ENCODE data around the gene RNF208.
"Not testable (repeated sequence)": the region's sequence is repeated elsewhere in the genome, so short reads cannot be mapped to it uniquely, and the experiment has no call there.

The RNF208 gene

DNA sequence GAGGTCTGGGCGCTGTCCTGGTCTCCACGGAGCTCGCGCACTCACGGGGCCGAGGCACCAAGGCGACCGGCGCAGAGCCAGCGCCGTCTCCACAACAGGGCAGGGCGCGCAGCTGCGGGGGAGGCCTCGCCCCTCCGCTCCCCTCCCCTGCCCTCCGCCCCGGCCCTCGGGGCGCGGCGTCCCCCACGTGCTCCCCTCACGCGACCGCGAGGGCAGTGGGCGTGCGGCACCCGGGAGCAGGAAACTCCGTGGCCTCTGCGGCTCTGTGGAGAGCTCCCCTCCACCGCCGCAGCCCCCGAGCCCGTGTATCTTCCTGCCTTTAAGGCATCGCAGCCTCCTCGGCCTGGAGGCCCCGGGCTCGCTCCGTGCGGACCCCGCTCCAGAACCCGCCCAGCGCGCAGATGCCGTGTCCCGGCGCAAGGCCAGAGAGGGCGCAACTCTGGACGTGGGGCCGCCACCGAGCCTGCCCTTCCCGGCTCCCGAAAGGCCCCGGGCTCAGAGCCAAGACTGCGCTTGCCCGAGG, 18.3 kb upstream of the RNF208 start:
- ChIA-PET POLR2A (interaction anchor here (0.5 to 6.8 kb wide), 43 partner anchors 9 to 293 kb away, joined by 3 to 124 read pairs (median 5); partner anchors contain the start of genes ANAPC2, CYSRT1, EXD3 and MAN1B1), CTCF (interaction anchor here (0.8 to 8.0 kb wide), 11 partner anchors 10 to 304 kb away, joined by 3 to 92 read pairs (median 4); partner anchors contain the start of genes CYSRT1, EXD3, LRRC26 and NELFB)
- TF ChIP-seq, protein P1, sequence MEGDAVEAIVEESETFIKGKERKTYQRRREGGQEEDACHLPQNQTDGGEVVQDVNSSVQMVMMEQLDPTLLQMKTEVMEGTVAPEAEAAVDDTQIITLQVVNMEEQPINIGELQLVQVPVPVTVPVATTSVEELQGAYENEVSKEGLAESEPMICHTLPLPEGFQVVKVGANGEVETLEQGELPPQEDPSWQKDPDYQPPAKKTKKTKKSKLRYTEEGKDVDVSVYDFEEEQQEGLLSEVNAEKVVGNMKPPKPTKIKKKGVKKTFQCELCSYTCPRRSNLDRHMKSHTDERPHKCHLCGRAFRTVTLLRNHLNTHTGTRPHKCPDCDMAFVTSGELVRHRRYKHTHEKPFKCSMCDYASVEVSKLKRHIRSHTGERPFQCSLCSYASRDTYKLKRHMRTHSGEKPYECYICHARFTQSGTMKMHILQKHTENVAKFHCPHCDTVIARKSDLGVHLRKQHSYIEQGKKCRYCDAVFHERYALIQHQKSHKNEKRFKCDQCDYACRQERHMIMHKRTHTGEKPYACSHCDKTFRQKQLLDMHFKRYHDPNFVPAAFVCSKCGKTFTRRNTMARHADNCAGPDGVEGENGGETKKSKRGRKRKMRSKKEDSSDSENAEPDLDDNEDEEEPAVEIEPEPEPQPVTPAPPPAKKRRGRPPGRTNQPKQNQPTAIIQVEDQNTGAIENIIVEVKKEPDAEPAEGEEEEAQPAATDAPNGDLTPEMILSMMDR (IDR thresholded peaks at IDR 0.05; ENCODE audit: control extremely low read depth, extremely low read depth, low read depth, missing control alignments) = peak; percentile 26
- peak; percentile 66 for DNase-seq (ENCODE audit: extremely low spot score)

DNA sequence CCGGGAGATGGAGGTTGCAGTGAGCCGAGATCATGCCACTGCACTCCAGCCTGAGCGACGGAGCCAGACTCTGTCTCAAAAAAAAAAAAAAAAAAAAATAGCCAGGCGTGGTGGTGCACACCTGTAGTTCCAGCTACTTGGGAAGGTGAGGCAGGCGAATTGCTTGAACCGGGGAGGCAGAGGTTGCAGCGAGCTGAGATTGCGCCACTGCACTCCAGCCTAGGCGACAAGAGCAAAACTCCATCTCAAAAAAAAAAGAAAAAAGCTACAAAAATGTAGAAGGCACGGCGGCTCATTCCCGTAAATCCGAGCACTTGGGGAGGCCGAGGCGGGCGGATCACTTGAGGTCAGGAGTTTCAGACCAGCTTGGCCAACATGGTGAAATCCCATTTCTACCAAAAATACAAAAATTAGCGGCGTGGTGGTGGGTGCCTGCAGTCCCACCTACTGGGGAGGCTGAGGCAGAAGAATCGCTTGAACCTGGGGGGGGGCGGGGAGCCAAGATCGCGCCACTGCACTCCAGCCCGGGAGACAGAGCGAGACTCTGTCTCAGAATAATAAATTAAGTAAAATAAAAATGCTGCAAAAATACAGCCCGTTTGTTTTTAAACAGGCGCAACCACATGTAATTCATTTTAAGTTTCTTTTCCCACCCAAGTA, 17.6 kb upstream of the RNF208 start:
- ChIA-PET CTCF (interaction anchor here (0.8 to 8.0 kb wide), 9 partner anchors 15 to 303 kb away, joined by 3 to 92 read pairs (median 3); partner anchors contain the start of genes CYSRT1, EXD3, LRRC26 and NOXA1), POLR2A (interaction anchor here (0.5 to 6.8 kb wide), 11 partner anchors 8 to 171 kb away, joined by 3 to 124 read pairs (median 9); partner anchors contain the start of genes CYSRT1, MAN1B1, NELFB and NRARP)

DNA sequence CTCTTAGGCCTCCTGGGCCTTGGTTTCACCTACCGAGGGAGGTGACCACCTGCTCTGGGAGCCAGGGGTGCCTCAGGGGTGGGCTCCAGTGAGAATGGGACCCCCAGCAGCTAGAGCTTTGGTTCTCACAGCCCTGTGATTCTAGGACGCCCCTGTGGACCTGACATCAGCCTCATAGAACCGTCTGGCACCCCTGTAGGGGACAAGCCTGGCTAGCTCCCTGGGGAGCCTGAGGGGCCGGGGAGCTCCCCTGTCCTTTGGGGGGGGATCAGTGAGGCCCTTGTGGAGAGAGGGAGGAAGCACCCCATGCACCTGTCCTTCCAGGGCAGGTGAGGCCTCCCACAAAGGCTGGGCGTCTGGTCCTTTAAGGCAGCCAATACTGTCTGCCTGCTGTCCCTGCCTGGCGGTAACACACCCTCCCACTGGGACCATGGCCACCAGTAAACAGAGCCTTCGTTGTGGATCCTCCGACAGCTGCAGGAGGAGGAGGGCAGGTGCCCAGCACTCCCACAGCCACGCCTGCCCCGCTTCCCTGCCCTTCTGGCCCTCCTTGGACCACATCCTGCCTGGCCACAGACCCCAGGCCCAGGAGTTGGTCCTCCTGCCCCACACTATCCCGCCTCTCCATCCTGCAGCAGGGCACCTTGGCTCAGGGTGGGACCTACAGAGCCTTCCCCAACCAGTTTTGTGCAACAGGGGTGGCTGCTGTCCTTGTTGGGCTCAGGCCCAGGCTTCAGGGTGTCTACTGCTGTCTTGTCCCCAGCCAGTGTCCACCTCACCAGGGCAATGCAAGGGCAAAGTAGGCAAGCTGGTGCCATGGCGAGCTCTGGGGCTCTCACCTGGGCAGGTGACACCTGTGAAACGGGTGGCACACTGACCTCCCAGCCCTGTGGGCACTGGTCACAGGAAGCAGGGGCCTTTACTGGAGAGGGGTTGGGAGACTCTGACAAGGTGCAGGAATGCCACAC, 16.0 kb upstream of the RNF208 start:
- CTCF ChIA-PET = interaction anchor here (1.0 to 8.0 kb wide), 29 partner anchors 7 to 496 kb away, joined by 3 to 92 read pairs (median 10); partner anchors contain the start of genes ANAPC2, CYSRT1, MAN1B1 and NELFB
- POLR2A ChIA-PET = interaction anchor here (1.4 kb wide), 1 partner anchor 16 kb away, joined by 3 read pairs; no protein-coding TSS in a partner anchor
- TF ChIP-seq, protein P1 (IDR thresholded peaks at IDR 0.05; ENCODE audit: control extremely low read depth, extremely low read depth, low read depth, missing control alignments) = no peak
- no peak for DNase-seq (ENCODE audit: extremely low spot score)

More for the DNA sequence above, 17.6 kb upstream of the RNF208 start:
- not testable (repeated sequence) for DNase-seq (ENCODE audit: extremely low spot score)

DNA sequence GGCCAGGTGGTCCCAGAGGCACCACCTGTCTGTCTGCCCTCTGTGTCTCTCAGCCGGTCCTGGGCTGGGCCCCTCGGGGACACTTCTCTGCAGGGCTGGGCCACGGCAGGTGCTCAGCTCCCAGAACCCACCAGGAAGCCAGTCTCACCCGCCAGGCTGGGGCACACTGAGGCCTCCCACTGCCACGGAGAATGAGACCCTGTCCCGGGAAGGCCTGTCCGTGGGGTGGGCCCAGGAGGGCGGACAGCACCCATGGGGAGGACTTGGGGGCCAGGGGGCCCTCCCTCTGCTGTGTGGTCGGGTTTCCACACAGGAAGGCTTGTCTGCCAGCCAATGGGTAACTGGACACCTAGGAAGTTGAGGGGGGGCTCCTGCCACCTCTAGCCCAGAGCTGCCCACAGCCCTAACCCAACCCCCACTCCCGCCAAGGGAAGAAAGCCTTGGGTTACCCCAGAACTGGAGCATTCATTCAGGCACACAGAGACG, 14.9 kb upstream of the RNF208 start:
- DNase-seq (ENCODE audit: extremely low spot score) = no peak
- POLR2A ChIA-PET = interaction anchor here (0.9 to 1.4 kb wide), 4 partner anchors 9 to 36 kb away, joined by 3 to 6 read pairs (median 4); partner anchors contain the start of gene TPRN
- TF ChIP-seq, protein P1 (IDR thresholded peaks at IDR 0.05; ENCODE audit: control extremely low read depth, extremely low read depth, low read depth, missing control alignments) = no peak
- CTCF ChIA-PET = interaction anchor here (0.6 to 8.0 kb wide), 69 partner anchors 8 to 495 kb away, joined by 3 to 92 read pairs (median 6); partner anchors contain the start of genes ANAPC2, CYSRT1, DPP7 and LRRC26

DNA sequence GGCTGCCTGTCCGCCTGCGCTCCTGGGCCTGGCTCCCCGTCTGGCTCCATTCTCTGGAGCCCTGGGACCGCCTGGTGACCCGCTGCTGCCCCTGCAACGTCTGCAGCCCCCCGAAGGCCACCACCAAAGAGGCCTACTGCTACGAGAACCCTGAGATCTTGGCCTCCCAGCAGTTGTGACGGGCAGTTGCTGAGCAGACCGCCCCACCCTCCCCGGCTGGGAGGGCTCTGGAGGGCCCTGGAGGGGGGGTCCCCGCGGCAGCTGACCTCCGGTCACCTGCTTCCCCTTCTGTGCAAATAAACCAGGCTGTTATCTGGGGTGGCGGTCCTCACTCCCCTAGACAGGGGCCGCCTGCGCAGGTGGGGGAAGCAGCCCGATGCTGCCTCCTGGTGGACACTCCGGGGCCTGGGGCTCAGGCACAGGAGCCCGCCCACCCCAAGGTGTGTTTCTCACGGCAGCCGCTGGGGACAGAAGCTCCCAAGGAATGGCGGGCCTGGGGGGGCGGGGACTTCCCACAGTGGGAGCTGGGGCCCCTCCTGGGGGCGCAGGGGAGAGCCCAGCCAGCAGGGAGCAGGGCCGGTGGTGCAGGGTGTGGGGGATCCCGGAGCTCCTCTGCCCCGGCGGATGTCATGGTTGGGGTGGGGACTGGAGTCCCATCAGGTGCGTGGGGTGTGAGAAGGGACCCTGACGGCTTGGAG, 14.3 kb upstream of the RNF208 start:
- POLR2A ChIA-PET = interaction anchor here (0.6 to 1.4 kb wide), 7 partner anchors 10 to 343 kb away, joined by 3 to 6 read pairs (median 4); partner anchors contain the start of gene TPRN
- TF ChIP-seq, protein P1 (IDR thresholded peaks at IDR 0.05; ENCODE audit: control extremely low read depth, extremely low read depth, low read depth, missing control alignments) = peak; percentile 99
- DNase-seq (ENCODE audit: extremely low spot score) = peak; percentile 95
- CTCF ChIA-PET = interaction anchor here (0.6 to 8.0 kb wide), 70 partner anchors 9 to 495 kb away, joined by 3 to 92 read pairs (median 6); partner anchors contain the start of genes ANAPC2, CYSRT1, DPP7 and LRRC26

All from GM10248 (cell line).